ENCODE results near the gene BRPF1. TPM values are rescaled to one million over a fixed set of nuclear protein-coding genes. Genes with fewer than 3 reads are reported as not detected.

The BRPF1 gene
- polyA plus RNA-seq, 1 donor from 2014 or later: 14.9 TPM

DNA sequence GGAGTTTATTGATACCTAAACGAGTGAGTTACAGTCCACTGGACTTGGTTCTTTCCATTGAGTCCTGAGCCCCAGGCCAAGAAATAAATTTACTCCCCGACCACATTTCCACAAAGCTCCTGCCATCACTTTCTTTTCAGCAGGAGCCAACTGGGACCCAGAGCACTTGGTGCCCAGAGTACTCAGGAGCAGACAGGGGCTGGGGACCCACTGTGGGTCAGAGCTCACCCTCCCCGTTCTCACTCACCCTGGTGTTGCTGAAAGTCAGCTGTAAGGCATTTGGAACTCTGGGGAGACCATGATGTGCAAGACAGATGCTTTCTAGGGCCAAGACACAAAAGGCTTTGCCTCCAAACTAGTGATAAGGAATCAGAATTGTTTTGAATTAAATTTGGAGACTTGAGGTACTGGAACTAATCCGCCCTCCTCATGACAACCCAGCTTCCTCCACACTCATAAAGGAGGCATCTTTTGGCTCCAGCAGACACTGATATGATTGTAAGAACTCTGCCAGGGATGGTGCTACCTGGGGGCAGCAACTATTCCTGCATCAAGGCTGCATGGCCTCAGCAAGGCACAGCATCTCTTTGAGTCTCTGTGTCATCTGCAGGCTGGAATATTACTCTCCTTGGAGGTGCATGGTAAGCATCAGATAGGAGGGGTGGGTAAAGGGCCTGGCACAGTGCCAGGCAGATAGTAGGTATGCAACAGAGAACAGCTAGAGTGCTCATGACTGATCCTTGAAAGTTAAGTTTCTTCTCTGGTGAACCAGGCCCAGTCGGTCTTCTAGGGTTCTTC lies 45.6 kb downstream of the BRPF1 start:
- Histone ChIP-seq H2AFZ (ENCODE audit: low read depth, low read length) (no peak overlapping the region), H3K27me3 (ENCODE audit: insufficient read depth, low read depth, low read length) (no peaks in the 10 kb centered on the region), H3K4me2 (ENCODE audit: low read length) (no peak overlapping the region), H3K9ac (ENCODE audit: low read length) (no peak overlapping the region), H3K4me3 (ENCODE audit: low read length) (no peak overlapping the region), H3F3A (ENCODE audit: insufficient read depth, low read length, poor library complexity, severe bottlenecking) (no peaks in the 10 kb centered on the region), H3K9me2 (ENCODE audit: insufficient read depth, low read length) (no peaks in the 10 kb centered on the region), H3K36me3 (ENCODE audit: insufficient read depth, low read length) (no peaks in the 10 kb centered on the region), H3K9me3 (ENCODE audit: low read length) (no peaks in the 10 kb centered on the region), H4K20me1 (ENCODE audit: insufficient read depth) (no peaks in the 10 kb centered on the region), H3K27ac (ENCODE audit: low read length) (no peak overlapping the region), H3K79me2 (replicated peaks; ENCODE audit: insufficient read depth, low read length) (no peaks in the 10 kb centered on the region)
- TF ChIP-seq SMC3 (conservative IDR thresholded peaks at IDR 0.05; ENCODE audit: poor library complexity) (no peak), POLR2AphosphoS5 (IDR thresholded peaks at IDR 0.05) (no peak), EZH2 (IDR thresholded peaks at IDR 0.05; ENCODE audit: borderline replicate concordance, insufficient read depth, low read length, poor library complexity, severe bottlenecking) (no peak), MXI1 (conservative IDR thresholded peaks at IDR 0.05; ENCODE audit: poor library complexity, severe bottlenecking) (no peak), RAD21 (conservative IDR thresholded peaks at IDR 0.05) (no peak), EP300 (conservative IDR thresholded peaks at IDR 0.05; ENCODE audit: poor library complexity, severe bottlenecking) (no peak), TAF1 (IDR thresholded peaks at IDR 0.05; ENCODE audit: low read depth) (no peak)
- TF ChIP-seq, protein P1, sequence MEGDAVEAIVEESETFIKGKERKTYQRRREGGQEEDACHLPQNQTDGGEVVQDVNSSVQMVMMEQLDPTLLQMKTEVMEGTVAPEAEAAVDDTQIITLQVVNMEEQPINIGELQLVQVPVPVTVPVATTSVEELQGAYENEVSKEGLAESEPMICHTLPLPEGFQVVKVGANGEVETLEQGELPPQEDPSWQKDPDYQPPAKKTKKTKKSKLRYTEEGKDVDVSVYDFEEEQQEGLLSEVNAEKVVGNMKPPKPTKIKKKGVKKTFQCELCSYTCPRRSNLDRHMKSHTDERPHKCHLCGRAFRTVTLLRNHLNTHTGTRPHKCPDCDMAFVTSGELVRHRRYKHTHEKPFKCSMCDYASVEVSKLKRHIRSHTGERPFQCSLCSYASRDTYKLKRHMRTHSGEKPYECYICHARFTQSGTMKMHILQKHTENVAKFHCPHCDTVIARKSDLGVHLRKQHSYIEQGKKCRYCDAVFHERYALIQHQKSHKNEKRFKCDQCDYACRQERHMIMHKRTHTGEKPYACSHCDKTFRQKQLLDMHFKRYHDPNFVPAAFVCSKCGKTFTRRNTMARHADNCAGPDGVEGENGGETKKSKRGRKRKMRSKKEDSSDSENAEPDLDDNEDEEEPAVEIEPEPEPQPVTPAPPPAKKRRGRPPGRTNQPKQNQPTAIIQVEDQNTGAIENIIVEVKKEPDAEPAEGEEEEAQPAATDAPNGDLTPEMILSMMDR (IDR thresholded peaks at IDR 0.05; ENCODE audit: poor library complexity, severe bottlenecking): no peak
- TF ChIP-seq, protein P2, sequence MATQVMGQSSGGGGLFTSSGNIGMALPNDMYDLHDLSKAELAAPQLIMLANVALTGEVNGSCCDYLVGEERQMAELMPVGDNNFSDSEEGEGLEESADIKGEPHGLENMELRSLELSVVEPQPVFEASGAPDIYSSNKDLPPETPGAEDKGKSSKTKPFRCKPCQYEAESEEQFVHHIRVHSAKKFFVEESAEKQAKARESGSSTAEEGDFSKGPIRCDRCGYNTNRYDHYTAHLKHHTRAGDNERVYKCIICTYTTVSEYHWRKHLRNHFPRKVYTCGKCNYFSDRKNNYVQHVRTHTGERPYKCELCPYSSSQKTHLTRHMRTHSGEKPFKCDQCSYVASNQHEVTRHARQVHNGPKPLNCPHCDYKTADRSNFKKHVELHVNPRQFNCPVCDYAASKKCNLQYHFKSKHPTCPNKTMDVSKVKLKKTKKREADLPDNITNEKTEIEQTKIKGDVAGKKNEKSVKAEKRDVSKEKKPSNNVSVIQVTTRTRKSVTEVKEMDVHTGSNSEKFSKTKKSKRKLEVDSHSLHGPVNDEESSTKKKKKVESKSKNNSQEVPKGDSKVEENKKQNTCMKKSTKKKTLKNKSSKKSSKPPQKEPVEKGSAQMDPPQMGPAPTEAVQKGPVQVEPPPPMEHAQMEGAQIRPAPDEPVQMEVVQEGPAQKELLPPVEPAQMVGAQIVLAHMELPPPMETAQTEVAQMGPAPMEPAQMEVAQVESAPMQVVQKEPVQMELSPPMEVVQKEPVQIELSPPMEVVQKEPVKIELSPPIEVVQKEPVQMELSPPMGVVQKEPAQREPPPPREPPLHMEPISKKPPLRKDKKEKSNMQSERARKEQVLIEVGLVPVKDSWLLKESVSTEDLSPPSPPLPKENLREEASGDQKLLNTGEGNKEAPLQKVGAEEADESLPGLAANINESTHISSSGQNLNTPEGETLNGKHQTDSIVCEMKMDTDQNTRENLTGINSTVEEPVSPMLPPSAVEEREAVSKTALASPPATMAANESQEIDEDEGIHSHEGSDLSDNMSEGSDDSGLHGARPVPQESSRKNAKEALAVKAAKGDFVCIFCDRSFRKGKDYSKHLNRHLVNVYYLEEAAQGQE (IDR thresholded peaks at IDR 0.05; ENCODE audit: borderline replicate concordance): no peak

DNA sequence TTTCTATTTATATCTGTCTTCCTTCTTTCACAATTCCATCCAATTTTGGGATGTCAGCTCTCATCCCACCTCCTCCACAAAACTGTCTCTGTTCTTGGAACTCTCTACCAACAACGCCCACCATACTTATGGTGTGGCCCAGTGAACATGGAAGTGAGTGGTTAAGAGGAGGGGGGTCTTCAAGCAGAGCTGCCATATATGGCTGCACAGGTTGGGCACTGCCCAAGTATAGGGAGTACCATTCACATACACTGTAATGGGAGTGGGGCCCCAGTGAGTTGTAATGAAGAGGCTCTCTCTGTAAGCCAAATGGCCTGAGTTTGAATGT lies 46.1 kb downstream of the BRPF1 start:
- Histone ChIP-seq H3K4me2 (ENCODE audit: low read length) (no peak overlapping the region), H3K79me2 (replicated peaks; ENCODE audit: insufficient read depth, low read length) (no peaks in the 10 kb centered on the region), H3K4me3 (ENCODE audit: low read length) (no peak overlapping the region), H3K9me3 (ENCODE audit: low read length) (no peaks in the 10 kb centered on the region), H3K27ac (ENCODE audit: low read length) (no peak overlapping the region), H3K27me3 (ENCODE audit: insufficient read depth, low read depth, low read length) (no peaks in the 10 kb centered on the region), H2AFZ (ENCODE audit: low read depth, low read length) (no peak overlapping the region), H3K9me2 (ENCODE audit: insufficient read depth, low read length) (no peaks in the 10 kb centered on the region), H3K9ac (ENCODE audit: low read length) (no peak overlapping the region), H3K36me3 (ENCODE audit: insufficient read depth, low read length) (no peaks in the 10 kb centered on the region), H3F3A (ENCODE audit: insufficient read depth, low read length, poor library complexity, severe bottlenecking) (no peaks in the 10 kb centered on the region), H4K20me1 (ENCODE audit: insufficient read depth) (no peaks in the 10 kb centered on the region)
- TF ChIP-seq, protein P1 (IDR thresholded peaks at IDR 0.05; ENCODE audit: poor library complexity, severe bottlenecking): no peak
- no peak for TF ChIP-seq EP300 (conservative IDR thresholded peaks at IDR 0.05; ENCODE audit: poor library complexity, severe bottlenecking)
- TF ChIP-seq RAD21 (conservative IDR thresholded peaks at IDR 0.05): no peak
- no peak for TF ChIP-seq EZH2 (IDR thresholded peaks at IDR 0.05; ENCODE audit: borderline replicate concordance, insufficient read depth, low read length, poor library complexity, severe bottlenecking)
- TF ChIP-seq POLR2AphosphoS5 (IDR thresholded peaks at IDR 0.05): no peak
- no peak for TF ChIP-seq MXI1 (conservative IDR thresholded peaks at IDR 0.05; ENCODE audit: poor library complexity, severe bottlenecking)
- TF ChIP-seq, protein P2 (IDR thresholded peaks at IDR 0.05; ENCODE audit: borderline replicate concordance): no peak
- no peak for TF ChIP-seq TAF1 (IDR thresholded peaks at IDR 0.05; ENCODE audit: low read depth)
- TF ChIP-seq SMC3 (conservative IDR thresholded peaks at IDR 0.05; ENCODE audit: poor library complexity): no peak
